ENCODE data around the gene PCDHGB4.
"Not testable (repeated sequence)": the region's sequence is repeated elsewhere in the genome, so short reads cannot be mapped to it uniquely, and the experiment has no call there.

The PCDHGB4 gene

DNA sequence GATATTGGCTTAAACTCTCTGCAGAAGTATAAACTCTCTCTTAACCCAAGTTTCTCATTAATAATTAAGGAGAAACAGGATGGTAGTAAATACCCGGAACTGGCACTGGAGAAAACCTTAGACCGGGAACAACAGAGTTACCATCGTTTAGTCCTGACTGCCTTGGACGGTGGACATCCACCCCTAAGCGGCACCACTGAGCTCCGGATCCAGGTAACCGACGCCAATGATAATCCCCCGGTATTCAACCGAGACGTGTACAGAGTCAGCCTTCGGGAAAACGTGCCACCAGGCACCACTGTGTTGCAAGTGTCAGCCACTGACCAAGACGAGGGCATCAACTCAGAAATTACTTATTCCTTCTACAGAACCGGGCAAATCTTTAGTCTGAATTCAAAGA is 11.1 kb downstream of the PCDHGB4 start:
- DNase-seq (ENCODE audit: low read depth), result no peak

DNA sequence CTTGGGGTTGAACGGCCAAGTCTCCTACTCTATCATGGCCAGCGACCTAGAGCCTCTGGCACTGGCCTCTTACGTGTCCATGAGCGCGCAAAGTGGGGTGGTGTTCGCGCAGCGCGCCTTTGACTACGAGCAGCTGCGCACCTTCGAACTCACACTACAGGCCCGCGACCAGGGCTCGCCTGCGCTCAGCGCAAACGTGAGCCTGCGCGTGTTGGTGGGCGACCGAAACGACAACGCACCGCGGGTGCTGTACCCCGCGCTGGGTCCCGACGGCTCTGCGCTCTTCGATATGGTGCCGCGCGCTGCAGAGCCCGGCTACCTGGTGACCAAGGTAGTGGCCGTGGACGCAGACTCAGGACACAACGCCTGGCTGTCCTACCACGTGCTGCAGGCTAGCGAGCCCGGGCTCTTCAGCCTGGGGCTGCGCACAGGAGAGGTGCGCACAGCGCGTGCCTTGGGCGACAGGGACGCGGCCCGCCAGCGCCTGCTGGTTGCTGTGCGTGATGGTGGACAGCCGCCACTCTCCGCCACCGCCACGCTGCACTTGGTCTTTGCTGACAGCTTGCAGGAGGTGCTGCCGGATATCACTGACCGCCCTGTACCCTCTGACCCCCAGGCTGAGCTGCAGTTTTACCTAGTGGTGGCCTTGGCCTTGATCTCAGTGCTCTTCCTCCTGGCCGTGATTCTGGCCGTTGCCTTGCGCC is 12.2 kb downstream of the PCDHGB4 start:
- no peak for DNase-seq (ENCODE audit: low read depth)

DNA sequence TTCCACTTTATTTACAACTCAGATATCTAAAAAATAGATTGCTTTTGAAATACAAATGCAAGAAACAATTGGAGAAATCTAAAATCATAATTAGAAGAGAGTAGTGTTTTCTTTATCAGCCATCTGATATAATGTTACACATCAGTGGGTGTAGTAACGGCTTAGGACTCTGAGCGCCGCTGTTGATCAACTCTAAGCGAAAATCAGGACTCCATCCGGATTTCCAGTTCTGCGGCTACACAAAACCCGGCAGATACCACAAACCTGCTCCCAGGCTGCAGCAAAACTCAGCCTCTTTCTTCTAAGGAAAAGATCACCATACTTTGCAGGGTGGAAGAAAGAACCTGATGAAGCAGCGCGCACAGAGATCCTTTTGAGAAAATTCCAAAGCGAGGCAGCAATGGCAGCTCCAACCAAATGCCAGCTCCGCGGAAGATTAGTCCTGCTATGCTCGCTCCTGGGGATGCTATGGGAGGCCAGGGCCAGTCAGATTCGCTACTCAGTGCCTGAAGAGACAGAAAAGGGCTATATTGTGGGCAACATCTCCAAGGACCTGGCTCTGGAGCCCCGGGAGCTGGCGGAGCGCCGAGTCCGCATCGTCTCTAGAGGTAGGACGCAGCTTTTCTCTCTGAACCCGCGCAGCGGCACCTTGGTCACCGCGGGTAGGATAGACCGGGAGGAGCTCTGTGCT is 15.2 kb downstream of the PCDHGB4 start, which contains the start of gene PCDHGA9:
TSS of gene PCDHGA9 (plus strand) at position 226 of the 691 bp plus-strand sequence. CDS start at position 401, 175 bp downstream.
- no peak for DNase-seq (ENCODE audit: low read depth)

DNA sequence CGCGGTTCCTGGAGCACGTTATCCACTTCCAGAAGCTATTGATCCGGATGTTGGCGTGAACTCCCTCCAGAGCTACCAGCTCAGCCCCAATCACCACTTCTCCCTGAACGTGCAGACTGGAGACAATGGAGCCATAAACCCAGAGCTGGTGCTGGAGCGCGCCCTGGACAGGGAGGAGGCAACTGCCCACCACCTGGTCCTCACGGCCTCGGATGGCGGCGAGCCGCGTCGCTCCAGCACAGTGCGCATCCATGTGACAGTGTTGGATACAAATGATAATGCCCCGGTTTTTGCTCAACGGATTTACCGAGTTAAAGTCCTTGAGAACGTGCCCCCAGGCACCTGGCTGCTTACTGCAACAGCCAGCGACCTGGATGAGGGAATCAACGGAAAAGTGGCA is 15.9 kb downstream of the PCDHGB4 start:
- no peak for DNase-seq (ENCODE audit: low read depth)

DNA sequence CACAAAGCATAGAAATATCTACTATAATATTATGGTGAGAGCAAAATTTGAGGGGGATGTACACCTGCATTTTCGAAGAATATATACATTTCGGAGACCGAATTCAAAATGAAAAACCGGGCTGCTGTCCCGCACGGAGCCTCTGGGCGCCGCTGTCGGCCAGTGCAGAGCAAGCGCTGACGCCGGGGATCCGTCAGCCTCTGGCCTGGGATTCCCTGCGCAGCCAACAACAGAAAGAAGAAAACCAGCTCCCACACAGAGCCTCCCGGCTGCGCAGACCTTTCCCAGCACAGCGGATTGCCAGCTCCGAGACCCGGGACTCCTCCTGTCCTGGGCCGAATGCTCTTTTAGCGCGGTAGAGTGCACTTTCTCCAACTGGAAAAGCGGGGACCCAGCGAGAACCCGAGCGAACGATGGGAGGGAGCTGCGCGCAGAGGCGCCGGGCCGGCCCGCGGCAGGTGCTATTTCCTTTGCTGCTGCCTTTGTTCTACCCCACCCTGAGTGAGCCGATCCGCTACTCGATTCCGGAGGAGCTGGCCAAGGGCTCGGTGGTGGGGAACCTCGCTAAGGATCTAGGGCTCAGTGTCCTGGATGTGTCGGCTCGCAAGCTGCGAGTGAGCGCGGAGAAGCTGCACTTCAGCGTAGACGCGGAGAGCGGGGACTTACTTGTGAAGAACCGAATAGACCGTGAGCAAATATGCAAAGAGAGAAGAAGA is 20.4 kb downstream of the PCDHGB4 start, which contains the start of gene PCDHGB6:
TSS of gene PCDHGB6 (plus strand) at position 232 of the 716 bp plus-strand sequence. CDS start at position 414, 182 bp downstream.
- peak; percentile 38 for DNase-seq (ENCODE audit: low read depth)

DNA sequence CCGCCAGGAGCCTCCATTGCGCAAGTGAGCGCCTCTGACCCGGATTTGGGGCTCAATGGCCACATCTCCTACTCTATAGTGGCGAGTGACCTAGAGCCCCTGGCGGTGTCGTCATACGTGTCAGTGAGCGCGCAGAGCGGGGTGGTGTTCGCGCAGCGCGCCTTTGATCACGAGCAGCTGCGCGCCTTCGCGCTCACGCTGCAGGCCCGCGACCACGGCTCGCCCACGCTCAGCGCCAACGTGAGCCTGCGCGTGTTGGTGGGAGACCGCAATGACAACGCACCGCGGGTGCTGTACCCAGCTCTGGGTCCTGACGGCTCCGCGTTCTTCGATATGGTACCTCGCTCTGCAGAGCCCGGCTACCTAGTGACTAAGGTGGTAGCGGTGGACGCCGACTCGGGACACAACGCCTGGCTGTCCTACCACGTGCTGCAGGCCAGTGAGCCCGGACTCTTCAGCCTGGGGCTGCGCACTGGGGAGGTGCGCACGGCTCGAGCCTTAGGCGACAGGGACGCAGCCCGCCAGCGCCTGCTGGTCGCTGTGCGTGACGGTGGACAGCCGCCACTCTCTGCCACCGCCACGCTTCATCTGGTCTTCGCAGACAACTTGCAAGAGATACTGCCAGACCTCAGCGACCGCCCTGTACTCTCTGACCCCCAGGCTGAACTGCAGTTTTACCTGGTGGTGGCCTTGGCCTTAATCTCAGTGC is 22.3 kb downstream of the PCDHGB4 start:
- DNase-seq (ENCODE audit: low read depth), result no peak

DNA sequence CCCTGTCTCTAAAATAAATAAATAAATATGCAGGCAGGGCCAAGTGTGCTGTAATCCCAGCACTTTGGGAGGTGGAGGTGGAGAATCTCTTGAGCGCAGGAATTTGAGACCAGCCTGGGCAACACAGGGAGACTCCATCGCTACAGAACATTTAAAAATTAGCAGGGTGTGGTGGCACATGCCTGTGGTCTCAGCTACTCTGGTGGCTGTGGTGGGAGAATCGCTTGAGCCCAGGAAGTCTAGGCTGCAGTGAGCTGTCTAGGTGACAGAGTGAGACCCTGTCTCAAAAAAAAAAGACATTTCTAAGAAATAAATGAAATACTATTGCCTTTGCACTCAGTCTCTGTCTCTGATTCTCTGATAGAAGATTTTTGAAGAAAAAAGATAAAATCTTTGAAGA is 24.1 kb downstream of the PCDHGB4 start:
- no peak for DNase-seq (ENCODE audit: low read depth)

DNA sequence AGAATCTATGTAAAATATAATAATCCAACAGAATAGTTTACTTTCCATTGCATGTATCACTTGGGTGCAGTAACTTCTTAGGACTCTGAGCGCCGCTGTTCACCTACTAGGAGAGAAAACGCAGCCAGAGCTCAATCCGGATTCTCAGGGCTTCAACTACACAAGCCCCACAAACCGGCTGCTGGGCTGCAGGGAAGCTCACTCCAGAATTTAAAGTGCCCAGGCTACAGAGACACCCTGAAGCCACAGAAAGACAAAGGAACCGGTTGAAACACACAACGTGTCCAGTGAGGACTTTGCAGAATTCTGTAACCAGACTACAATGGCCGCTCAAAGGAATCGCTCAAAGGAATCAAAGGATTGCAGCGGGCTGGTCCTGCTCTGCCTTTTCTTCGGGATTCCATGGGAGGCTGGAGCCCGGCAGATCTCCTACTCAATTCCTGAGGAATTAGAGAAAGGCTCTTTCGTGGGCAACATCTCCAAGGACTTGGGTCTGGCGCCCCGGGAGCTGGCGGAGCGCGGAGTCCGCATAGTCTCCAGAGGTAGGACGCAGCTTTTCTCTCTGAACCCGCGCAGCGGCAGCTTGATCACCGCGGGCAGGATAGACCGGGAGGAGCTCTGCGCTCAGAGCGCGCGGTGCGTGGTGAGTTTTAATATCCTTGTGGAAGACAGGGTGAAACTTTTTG is 25.5 kb downstream of the PCDHGB4 start, which contains the start of gene PCDHGA10:
TSS of gene PCDHGA10 (plus strand) at position 134 of the 686 bp plus-strand sequence. CDS start at position 323, 189 bp downstream.
- DNase-seq (ENCODE audit: low read depth), result peak; percentile 40

DNA sequence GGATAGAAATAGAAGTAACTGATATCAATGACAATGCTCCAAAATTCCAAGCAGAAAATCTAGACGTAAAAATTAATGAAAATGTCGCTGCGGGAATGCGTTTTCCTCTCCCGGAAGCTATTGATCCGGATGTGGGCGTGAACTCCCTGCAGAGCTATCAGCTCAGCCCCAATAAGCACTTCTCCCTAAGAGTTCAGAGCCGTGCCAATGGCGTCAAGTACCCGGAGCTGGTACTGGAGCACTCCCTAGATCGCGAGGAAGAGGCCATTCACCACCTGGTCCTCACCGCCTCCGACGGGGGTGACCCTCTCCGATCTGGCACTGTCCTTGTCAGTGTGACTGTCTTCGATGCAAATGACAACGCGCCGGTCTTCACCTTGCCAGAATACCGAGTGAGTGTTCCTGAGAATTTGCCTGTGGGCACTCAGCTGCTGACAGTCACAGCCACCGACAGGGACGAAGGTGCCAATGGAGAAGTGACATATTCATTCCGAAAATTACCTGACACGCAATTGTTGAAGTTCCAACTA is 26.1 kb downstream of the PCDHGB4 start:
- DNase-seq (ENCODE audit: low read depth), result no peak

DNA sequence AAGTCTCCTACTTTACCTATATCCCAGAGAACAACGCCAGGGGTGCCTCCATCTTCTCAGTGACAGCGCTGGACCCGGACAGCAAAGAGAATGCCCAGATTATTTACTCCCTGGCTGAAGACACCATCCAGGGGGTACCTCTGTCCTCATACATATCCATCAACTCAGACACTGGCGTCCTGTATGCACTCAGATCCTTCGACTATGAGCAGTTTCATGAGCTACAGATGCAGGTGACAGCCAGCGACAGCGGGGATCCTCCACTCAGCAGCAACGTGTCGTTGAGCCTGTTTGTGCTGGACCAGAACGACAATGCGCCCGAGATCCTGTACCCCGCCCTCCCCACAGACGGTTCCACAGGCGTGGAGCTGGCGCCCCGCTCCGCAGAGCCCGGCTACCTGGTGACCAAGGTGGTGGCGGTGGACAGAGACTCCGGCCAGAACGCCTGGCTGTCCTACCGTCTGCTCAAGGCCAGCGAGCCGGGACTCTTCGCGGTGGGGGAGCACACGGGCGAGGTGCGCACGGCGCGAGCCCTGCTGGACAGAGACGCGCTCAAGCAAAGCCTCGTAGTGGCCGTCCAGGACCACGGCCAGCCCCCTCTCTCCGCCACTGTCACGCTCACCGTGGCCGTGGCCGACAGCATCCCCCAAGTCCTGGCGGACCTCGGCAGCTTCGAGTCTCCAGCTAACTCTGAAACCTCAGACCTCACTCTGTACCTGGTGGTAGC is 27.2 kb downstream of the PCDHGB4 start:
- not testable (repeated sequence) for DNase-seq (ENCODE audit: low read depth)

DNA sequence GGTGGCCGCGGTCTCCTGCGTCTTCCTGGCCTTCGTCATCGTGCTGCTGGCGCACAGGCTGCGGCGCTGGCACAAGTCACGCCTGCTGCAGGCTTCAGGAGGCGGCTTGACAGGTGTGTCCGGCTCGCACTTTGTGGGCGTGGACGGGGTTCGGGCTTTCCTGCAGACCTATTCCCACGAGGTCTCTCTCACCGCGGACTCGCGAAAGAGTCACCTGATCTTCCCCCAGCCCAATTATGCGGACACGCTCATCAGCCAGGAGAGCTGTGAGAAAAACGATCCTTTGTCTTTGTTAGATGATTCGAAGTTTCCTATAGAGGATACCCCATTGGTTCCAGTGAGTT is 27.7 kb downstream of the PCDHGB4 start:
- not testable (repeated sequence) for DNase-seq (ENCODE audit: low read depth)

DNA sequence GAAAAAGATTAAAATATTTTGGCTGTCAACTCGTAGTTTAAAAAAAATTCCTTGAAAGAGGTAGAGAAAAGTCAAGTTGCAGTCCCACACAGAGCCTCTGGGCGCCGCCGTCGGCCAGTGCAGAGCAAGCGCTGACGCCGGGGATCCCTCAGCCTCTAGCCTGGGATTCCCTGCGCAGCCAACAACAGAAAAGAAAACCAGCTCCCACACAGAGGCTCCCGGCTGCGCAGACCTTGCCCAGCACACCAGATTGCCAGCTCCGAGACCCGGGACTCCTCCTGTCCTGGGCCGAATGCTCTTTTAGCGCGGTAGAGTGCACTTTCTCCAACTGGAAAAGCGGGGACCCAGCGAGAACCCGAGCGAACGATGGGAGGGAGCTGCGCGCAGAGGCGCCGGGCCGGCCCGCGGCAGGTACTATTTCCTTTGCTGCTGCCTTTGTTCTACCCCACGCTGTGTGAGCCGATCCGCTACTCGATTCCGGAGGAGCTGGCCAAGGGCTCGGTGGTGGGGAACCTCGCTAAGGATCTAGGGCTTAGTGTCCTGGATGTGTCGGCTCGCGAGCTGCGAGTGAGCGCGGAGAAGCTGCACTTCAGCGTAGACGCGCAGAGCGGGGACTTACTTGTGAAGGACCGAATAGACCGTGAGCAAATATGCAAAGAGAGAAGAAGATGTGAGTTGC is 30.1 kb downstream of the PCDHGB4 start, which contains the start of gene PCDHGB7:
TSS of gene PCDHGB7 (plus strand) at position 184 of the 679 bp plus-strand sequence. CDS start at position 367, 183 bp downstream.
- DNase-seq (ENCODE audit: low read depth), result peak; percentile 59

DNA sequence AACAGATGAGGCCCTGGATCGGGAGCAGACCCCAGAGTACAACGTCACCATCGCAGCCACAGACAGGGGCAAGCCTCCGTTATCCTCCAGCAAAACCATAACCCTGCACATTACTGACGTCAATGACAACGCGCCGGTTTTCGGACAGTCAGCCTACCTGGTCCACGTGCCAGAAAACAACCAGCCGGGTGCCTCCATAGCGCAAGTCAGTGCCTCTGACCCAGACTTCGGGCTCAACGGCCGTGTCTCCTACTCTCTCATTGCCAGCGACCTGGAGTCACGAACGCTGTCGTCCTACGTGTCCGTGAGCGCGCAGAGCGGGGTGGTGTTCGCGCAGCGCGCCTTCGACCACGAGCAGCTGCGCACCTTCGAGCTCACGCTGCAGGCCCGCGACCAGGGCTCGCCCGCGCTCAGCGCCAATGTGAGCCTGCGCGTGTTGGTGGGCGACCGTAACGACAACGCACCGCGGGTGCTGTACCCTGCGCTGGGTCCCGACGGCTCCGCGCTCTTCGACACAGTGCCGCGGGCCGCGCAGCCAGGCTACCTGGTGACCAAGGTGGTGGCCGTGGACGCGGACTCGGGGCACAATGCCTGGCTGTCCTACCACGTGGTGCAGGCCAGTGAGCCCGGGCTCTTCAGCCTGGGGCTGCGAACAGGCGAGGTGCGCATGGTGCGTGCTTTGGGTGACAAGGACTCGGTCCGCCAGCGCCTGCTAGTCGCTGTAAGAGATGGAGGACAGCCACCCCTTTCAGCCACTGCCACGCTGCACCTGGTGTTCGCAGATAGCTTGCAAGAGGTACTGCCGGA is 31.8 kb downstream of the PCDHGB4 start:
- no peak for DNase-seq (ENCODE audit: low read depth)

DNA sequence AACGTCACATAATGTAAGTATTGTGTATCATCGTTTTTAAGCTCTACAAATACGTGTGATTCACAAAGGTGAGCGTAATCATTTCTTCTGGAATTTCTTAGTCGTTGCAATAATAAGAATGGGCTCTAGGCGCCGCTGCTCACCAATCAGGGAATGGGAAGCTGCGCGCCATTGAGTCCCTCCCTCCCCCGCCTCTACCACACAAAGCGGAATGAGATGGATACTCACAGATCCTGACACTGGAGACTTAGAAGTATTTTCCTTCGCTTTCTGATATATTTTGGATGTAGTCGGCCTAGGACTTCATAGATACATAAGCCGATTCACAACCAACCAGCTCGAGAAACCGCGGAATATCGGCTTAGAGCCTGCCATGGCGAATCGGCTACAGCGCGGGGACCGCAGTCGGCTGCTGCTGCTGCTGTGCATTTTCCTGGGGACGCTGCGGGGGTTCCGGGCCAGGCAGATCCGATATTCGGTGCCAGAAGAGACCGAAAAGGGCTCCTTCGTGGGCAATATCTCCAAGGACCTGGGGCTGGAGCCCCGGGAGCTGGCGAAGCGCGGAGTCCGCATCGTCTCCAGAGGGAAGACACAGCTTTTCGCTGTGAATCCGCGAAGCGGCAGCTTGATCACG is 33.5 kb downstream of the PCDHGB4 start, which contains the start of gene PCDHGA11:
TSS of gene PCDHGA11 (plus strand) at position 197 of the 634 bp plus-strand sequence. CDS start at position 374, 177 bp downstream.
- peak; percentile 37 for DNase-seq (ENCODE audit: low read depth)

DNA sequence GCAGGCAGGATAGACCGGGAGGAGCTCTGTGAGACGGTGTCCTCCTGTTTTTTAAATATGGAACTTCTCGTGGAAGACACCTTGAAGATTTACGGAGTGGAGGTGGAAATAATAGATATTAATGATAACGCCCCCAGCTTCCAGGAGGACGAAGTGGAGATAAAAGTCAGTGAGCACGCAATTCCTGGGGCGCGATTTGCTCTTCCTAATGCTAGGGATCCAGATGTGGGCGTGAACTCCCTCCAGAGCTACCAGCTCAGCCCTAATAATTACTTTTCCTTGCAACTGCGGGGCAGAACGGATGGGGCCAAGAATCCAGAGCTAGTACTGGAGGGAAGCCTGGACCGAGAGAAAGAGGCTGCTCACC is 34.0 kb downstream of the PCDHGB4 start:
- no peak for DNase-seq (ENCODE audit: low read depth)

DNA sequence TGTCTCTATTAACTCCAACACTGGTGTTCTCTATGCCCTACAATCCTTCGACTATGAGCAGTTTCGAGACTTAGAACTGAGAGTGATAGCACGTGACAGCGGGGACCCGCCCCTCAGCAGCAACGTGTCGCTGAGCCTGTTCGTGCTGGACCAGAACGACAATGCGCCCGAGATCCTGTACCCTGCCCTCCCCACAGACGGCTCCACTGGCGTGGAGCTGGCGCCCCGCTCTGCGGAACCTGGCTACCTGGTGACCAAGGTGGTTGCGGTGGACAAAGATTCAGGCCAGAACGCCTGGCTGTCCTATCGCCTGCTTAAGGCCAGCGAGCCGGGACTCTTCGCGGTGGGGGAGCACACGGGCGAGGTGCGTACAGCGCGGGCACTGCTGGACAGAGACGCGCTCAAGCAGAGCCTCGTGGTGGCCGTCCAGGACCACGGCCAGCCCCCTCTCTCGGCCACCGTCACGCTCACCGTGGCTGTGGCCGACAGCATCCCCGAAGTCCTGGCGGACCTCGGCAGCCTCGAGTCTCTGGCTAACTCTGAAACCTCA is 35.3 kb downstream of the PCDHGB4 start:
- no peak for DNase-seq (ENCODE audit: low read depth)

DNA sequence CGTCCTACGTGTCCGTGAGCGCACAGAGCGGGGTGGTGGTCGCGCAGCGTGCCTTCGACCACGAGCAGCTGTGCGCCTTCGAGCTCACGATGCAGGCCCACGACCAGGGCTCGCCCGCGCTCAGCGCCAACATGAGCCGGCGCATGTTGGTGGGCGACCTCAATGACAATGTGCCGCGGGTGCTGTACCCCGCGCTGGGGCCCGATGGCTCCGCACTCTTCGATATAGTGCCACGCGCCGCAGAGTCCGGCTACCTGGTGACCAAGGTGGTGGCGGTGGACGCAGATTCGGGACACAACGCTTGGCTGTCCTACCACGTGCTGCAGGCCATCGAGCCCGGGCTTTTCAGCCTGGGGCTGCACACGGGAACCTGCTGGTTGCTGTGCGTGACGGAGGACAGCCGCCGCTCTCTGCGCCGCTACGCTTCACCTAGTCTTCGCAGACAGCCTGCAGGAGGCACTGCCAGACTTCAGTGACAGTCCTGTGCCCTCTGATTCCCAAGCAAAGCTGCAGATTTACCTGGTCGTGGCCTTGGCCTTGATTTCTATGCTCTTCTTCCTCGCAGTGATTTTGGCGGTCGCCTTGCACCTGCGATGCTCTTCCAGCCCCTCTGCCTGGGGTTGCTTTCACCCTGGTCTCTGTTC is 40.4 kb downstream of the PCDHGB4 start:
- no peak for DNase-seq (ENCODE audit: low read depth)
